ENCODE measurements around the gene CARNS1. TPM values are rescaled to one million over a fixed set of nuclear protein-coding genes. Genes with fewer than 3 reads are reported as not detected.

CARNS1 gene
- total RNA-seq, 4 donors from 2014 or later = 0.27 to 4.4 (median 0.43) TPM

DNA sequence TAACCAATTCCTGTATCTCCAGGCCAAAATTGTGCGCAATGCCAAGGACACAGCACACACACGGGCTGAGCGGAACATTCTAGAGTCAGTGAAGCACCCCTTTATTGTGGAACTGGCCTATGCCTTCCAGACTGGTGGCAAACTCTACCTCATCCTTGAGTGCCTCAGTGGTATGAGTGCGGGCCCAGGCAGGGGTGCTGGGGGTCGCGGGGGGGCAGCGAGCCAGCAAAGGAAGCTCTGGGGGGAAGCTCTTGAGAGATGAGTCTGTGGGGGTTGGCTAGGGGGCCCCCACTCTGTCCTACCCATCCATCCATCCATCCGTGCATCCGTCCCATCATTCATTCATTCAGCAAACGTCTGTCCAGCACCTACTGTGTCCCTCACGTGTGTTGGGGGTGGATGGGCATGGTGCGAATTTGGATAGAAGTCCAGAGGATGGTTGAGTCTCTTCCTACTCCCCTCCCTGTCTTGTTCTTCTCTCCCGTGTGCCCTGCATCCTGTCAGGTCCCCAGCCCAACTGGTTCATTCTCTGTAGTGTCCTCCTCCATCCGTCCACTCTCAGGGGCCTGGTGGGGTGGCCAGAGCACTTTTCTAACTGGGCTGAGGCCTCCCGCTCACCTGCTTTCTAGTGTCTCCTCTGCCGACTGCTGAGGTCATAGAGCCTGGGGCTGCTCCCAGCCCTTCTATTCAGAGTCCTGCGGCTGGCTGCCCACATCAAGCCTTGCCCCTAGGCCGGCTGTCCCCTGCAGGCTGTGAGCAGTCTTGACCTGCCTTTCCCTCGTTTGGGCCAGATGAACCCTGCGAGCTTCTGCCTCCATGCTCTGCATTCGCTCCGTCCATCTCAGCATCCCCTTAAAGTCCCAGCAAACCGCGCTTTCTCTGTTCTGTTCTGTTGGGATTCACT is 16.1 kb downstream of the CARNS1 start:
- intact Hi-C loops (cut with DNase I; ENCODE audit: low total_unique reads) (no loop called here), in situ Hi-C loops (cut with MboI; ENCODE audit: low pct_ligation_motif_present in 1 of 4, low pct_unique_long_range_greater_than_20kb in 1 of 4, low sequenced_read_pairs in 3 of 4) (no loop called here)
- Histone ChIP-seq H3K4me1 (peaks cover 11 to 24% (median 20%) of the 10 kb centered on the region in 4 donors), H3K4me3 (no peak overlapping the region), H3K9me3 (no peaks in the 10 kb centered on the region), H3K27ac (no peak overlapping the region), H3K27me3 (no peaks in the 10 kb centered on the region), H3K36me3 (peaks cover 0 to 20% (median 7%) of the 10 kb centered on the region in 4 donors)
- WGBS, 2 donors (ENCODE audit: low coverage in 1 of 2) = 79 to 92% methylated on average over 6 to 24 of the region's 24 CpGs
- TF ChIP-seq EP300 (IDR thresholded peaks at IDR 0.05; ENCODE audit: low read depth) = no peak
- no peak for TF ChIP-seq CTCF (IDR thresholded peaks at IDR 0.05)
- TF ChIP-seq POLR2AphosphoS5 (IDR thresholded peaks at IDR 0.05) = no peak
- no peak for TF ChIP-seq POLR2A (IDR thresholded peaks at IDR 0.05)
- no peak for DNase-seq

DNA sequence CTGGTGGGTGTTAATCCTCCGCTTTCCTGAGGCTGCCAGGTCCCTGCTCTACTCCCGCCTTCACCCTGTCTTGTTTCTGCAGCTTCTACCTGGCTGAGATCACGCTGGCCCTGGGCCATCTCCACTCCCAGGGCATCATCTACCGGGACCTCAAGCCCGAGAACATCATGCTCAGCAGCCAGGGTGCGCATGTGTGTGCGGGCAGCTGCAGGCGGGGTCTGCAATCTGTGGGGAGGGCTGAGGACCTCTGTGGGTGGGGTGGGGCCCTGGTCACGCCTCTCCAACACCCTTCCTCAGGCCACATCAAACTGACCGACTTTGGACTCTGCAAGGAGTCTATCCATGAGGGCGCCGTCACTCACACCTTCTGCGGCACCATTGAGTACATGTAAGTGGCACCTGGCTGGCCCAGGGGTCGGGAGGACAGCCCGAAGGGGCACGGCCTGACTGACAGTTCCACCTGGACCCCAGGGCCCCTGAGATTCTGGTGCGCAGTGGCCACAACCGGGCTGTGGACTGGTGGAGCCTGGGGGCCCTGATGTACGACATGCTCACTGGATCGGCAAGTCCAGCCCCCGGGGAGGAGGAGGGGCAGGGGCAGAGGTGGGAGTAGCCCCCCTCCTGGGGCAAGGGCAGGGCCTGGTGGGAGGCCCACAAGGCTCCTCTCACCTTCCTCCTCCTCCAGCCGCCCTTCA is 17.3 kb downstream of the CARNS1 start:
- Histone ChIP-seq H3K4me1 (peaks cover 7 to 24% (median 15%) of the 10 kb centered on the region in 4 donors), H3K36me3 (peaks cover 0 to 20% (median 7%) of the 10 kb centered on the region in 4 donors), H3K27me3 (no peaks in the 10 kb centered on the region), H3K4me3 (no peak overlapping the region), H3K9me3 (no peaks in the 10 kb centered on the region), H3K27ac (no peak overlapping the region)
- whole genome bisulfite sequencing, 2 donors (ENCODE audit: low coverage in 1 of 2) = 89% methylated on average over 21 of the region's 22 CpGs; no CpG with 5 or more reads in 1 of the 2 donors
- TF ChIP-seq EP300 (IDR thresholded peaks at IDR 0.05; ENCODE audit: low read depth) (no peak), CTCF (IDR thresholded peaks at IDR 0.05) (no peak), POLR2AphosphoS5 (IDR thresholded peaks at IDR 0.05) (no peak), POLR2A (IDR thresholded peaks at IDR 0.05) (no peak)
- DNase-seq = no peak
- in situ Hi-C loops (cut with MboI; ENCODE audit: low pct_ligation_motif_present in 1 of 4, low pct_unique_long_range_greater_than_20kb in 1 of 4, low sequenced_read_pairs in 3 of 4) (no loop called here), intact Hi-C loops (cut with DNase I; ENCODE audit: low total_unique reads) (no loop called here)

GRCh38 chr11:67433536-67434394 is 18.3 kb downstream of the CARNS1 start:
- in situ Hi-C loops (cut with MboI; ENCODE audit: low pct_ligation_motif_present in 1 of 4, low pct_unique_long_range_greater_than_20kb in 1 of 4, low sequenced_read_pairs in 3 of 4) (no loop called here), intact Hi-C loops (cut with DNase I; ENCODE audit: low total_unique reads) (no loop called here)
- DNase-seq = no peak
- TF ChIP-seq CTCF (IDR thresholded peaks at IDR 0.05) (no peak), EP300 (IDR thresholded peaks at IDR 0.05; ENCODE audit: low read depth) (no peak), POLR2AphosphoS5 (IDR thresholded peaks at IDR 0.05) (no peak), POLR2A (IDR thresholded peaks at IDR 0.05) (no peak)
- peaks cover 0 to 20% (median 7%) of the 10 kb centered on the region in 4 donors for H3K36me3 ChIP-seq
- H3K27ac ChIP-seq = no peak overlapping the region
- WGBS, 2 donors (ENCODE audit: low coverage in 1 of 2) = 80% methylated on average over 22 of the region's 22 CpGs; no CpG with 5 or more reads in 1 of the 2 donors
- H3K4me1 ChIP-seq = peaks cover 7 to 22% (median 15%) of the 10 kb centered on the region in 4 donors
- H3K4me3 ChIP-seq = no peak overlapping the region
- H3K9me3 ChIP-seq = no peaks in the 10 kb centered on the region
- no peaks in the 10 kb centered on the region for H3K27me3 ChIP-seq
